ENCODE results near the gene RHOA. TPM values are rescaled to one million over a fixed set of nuclear protein-coding genes. Genes with fewer than 3 reads are reported as not detected.

The RHOA gene
- polyA plus RNA-seq, 1 experiment = 549 TPM

DNA sequence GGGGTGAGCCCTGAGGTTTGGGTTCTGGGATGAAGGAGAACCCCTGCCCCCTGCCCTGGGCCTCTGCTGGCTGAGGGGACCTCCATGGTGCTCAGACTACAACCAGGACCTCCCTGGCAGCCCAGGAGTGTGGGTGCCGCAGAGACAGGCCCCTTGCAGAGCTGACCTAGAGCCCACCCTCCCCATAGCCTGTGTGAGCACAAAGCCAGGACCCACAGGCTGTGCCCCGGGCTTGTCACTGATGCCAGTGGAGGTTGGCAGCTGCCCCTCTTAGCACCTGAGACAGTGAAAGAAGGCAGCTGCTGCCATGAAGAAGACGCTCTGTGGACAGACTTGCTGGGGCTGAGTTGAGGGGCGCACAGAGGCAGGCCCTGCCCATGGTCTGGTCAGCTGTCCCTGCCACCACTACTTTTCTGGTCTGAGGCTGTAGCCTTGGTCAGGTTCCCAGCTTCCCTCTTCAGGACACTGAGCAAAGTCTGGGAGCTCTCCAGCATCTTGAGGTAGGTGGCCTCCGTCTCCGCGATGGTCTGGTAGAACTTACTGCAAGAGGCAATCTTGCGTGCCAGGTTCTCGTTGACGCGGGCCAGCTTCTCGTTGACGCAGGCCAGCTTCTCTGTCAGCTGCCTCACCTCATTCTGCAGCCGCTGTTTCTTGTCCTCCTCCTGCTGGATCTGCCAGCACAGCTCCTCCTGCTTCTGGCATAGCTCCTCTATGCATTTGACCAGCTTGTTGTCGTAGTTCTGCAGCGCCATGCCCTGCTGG lies 94.9 kb downstream of the RHOA start:
- TF ChIP-seq, protein P1, sequence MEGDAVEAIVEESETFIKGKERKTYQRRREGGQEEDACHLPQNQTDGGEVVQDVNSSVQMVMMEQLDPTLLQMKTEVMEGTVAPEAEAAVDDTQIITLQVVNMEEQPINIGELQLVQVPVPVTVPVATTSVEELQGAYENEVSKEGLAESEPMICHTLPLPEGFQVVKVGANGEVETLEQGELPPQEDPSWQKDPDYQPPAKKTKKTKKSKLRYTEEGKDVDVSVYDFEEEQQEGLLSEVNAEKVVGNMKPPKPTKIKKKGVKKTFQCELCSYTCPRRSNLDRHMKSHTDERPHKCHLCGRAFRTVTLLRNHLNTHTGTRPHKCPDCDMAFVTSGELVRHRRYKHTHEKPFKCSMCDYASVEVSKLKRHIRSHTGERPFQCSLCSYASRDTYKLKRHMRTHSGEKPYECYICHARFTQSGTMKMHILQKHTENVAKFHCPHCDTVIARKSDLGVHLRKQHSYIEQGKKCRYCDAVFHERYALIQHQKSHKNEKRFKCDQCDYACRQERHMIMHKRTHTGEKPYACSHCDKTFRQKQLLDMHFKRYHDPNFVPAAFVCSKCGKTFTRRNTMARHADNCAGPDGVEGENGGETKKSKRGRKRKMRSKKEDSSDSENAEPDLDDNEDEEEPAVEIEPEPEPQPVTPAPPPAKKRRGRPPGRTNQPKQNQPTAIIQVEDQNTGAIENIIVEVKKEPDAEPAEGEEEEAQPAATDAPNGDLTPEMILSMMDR (IDR thresholded peaks at IDR 0.05; ENCODE audit: insufficient read depth, low read depth, low read length) = no peak
- no peak for DNase-seq (ENCODE audit: low read depth)
- no peak overlapping the region for H3K4me3 ChIP-seq (ENCODE audit: low read depth, low read length)
- ChIA-PET POLR2A (interaction anchor here (0.5 kb wide), 1 partner anchor 12 kb away, joined by 3 read pairs; no protein-coding TSS in a partner anchor), CTCF (interaction anchor here (0.6 to 1.0 kb wide), 2 partner anchors 15 to 147 kb away, joined by 3 read pairs; no protein-coding TSS in a partner anchor)
- peaks cover 20% of the 10 kb centered on the region for H3K36me3 ChIP-seq (ENCODE audit: control insufficient read depth, insufficient read depth, low read length)
- H3K27me3 ChIP-seq (ENCODE audit: control insufficient read depth, insufficient read depth, low read length) = no peaks in the 10 kb centered on the region

DNA sequence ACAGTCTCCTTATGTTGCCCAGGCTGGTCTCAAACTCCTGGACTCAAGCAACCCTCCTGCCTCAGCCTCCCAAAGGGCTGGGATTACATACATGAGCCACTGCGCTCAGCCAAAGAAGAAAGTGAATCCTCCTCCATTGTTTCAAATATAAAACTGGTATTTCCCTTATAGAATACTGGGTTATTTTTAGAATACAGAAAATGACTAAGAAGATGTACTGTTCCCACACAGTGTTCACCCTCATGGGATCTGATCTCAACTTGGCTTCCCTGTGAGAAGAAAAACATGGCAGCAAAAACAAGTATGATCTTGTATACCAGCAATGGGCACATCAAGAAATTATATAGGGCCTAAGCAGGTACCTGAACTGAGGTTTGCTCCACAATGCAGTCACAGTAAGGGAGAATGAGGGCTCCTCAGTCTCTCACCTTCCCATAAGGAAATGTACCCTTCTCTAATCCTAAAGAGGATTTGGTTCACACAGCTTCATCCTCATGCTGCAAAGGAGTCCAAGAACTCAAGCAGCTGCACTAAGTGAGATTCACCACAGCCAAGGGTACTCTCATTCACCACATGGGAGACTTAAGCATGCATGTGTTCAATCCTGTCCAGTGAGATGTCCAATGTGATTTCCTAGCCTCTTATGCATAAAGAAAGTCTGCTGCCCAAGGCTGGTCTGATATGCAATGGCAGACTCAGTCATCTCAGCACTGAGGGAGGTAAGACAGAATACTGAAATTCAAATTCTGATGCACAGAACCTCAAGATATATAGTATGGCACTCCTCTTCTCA lies 97.7 kb downstream of the RHOA start:
- no peak overlapping the region for H3K4me3 ChIP-seq (ENCODE audit: low read depth, low read length)
- no peaks in the 10 kb centered on the region for H3K27me3 ChIP-seq (ENCODE audit: control insufficient read depth, insufficient read depth, low read length)
- H3K36me3 ChIP-seq (ENCODE audit: control insufficient read depth, insufficient read depth, low read length) = peaks cover 25% of the 10 kb centered on the region
- TF ChIP-seq, protein P1 (IDR thresholded peaks at IDR 0.05; ENCODE audit: insufficient read depth, low read depth, low read length) = no peak
- DNase-seq (ENCODE audit: low read depth) = no peak
- ChIA-PET CTCF (interaction anchor here (0.8 kb wide), 1 partner anchor 17 kb away, joined by 3 read pairs; no protein-coding TSS in a partner anchor), POLR2A (interaction anchor here (0.6 kb wide), 1 partner anchor 301 kb away, joined by 3 read pairs; no protein-coding TSS in a partner anchor)

DNA sequence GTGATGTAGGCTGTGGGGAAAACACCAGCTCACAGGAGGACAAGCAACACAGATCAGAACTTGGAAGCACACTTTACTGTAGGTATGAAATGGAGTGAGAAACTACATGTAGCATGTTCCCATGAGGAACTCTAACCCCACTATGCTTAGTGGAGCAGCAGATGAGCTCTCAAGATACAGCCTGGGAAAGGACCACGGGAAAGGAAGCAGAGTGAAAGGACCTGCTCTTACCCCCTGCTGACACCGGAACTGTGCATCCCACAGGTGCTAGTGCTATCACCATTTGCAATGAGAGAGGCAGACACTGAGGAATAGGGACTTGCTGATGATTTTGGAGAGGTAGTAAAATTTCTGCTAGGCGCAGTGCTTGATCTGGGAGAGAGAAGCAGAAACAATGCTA lies 100.5 kb downstream of the RHOA start:
- DNase-seq (ENCODE audit: low read depth) = no peak
- TF ChIP-seq, protein P1 (IDR thresholded peaks at IDR 0.05; ENCODE audit: insufficient read depth, low read depth, low read length) = no peak
- Histone ChIP-seq H3K27me3 (ENCODE audit: control insufficient read depth, insufficient read depth, low read length) (no peaks in the 10 kb centered on the region), H3K4me3 (ENCODE audit: low read depth, low read length) (no peak overlapping the region), H3K36me3 (ENCODE audit: control insufficient read depth, insufficient read depth, low read length) (peaks cover 14% of the 10 kb centered on the region)
- POLR2A ChIA-PET = no interaction called here
- CTCF ChIA-PET = interaction anchor here (1.2 kb wide), 1 partner anchor 9 kb away, joined by 3 read pairs; no protein-coding TSS in a partner anchor

DNA sequence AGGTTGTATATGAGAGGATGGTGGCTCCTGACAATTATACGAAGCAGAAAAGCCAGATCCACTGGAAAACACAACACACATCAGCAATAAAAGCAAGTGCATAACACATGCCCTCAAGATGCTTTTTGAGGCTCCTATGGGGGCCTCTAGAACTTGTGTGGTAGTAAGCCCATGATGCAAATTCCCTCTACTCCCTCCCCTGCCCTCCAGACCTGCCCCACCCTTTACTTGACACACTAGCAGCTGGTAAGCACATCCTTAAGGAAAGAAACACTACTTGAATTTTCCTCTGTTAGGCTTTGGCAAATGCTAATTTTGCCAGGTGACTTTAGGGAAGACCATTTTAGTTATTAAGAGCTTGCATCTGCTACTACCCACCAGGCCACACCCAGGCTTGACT lies 101.1 kb downstream of the RHOA start:
- no peak for DNase-seq (ENCODE audit: low read depth)
- TF ChIP-seq, protein P1 (IDR thresholded peaks at IDR 0.05; ENCODE audit: insufficient read depth, low read depth, low read length) = no peak
- H3K27me3 ChIP-seq (ENCODE audit: control insufficient read depth, insufficient read depth, low read length) = no peaks in the 10 kb centered on the region
- peaks cover 16% of the 10 kb centered on the region for H3K36me3 ChIP-seq (ENCODE audit: control insufficient read depth, insufficient read depth, low read length)
- no peak overlapping the region for H3K4me3 ChIP-seq (ENCODE audit: low read depth, low read length)
- POLR2A ChIA-PET = no interaction called here
- CTCF ChIA-PET = interaction anchor here (1.2 kb wide), 1 partner anchor 9 kb away, joined by 3 read pairs; no protein-coding TSS in a partner anchor

Other genes with a start within 250 kb of the RHOA start
- gene CCDC71, start 245.6 kb downstream of the RHOA start, polyA plus RNA-seq (2011; rRNA removed) = 23.1 and 33.3 TPM in 2 replicates
- gene KLHDC8B, start 240.4 kb downstream of the RHOA start, polyA plus RNA-seq (2011; rRNA removed) = 33.8 and 47.8 TPM in 2 replicates
- gene C3orf62, start 134.7 kb downstream of the RHOA start, polyA plus RNA-seq (2011; rRNA removed) = 2.1 TPM in 2 replicates
- 63.5 and 72.7 TPM in 2 replicates for gene USP4, start 71.9 kb downstream of the RHOA start, polyA plus RNA-seq (2011; rRNA removed)
- 503 and 751 TPM in 2 replicates for gene GPX1, start 53.6 kb downstream of the RHOA start, polyA plus RNA-seq (2011; rRNA removed)
- 43.3 and 57.2 TPM in 2 replicates for gene TCTA, start 447 bp upstream of the RHOA start, polyA plus RNA-seq (2011; rRNA removed)
- 6.3 and 9.1 TPM in 2 replicates for gene AMT, start 10.5 kb upstream of the RHOA start, polyA plus RNA-seq (2011; rRNA removed)
- 11.2 and 29.5 TPM in 2 replicates for gene NICN1, start 17.3 kb upstream of the RHOA start, polyA plus RNA-seq (2011; rRNA removed)
- 71.4 and 144 TPM in 2 replicates for gene DAG1, start 58.3 kb upstream of the RHOA start, polyA plus RNA-seq (2011; rRNA removed)
- gene BSN, start 142.5 kb upstream of the RHOA start, polyA plus RNA-seq (2011; rRNA removed) = 0.01 and 0.04 TPM in 2 replicates